Gastrocnemius medialis (tissue), 4 donors: ENCODE data around the gene TMEM150A.

Source experiments
- POLR2A ChIP-seq, 2 donors: fragments of 450-650 bp; IDR thresholded peaks; one replicate each; pipeline ENCODE4 v1.6.1; 2017; ENCODE audit warnings: antibody characterized with exemption in 2 of 2, mild to moderate bottlenecking in 2 of 2, moderate library complexity in 2 of 2
- TF ChIP-seq, protein P1 (sequence below), 5 experiments: fragments of 450-650 bp in 3 of 5; fragments of 200-600 bp in 2 of 5; sonication (generic) in 2 of 5; IDR thresholded peaks in 4 of 5; conservative IDR thresholded peaks in 1 of 5; 1 replicate in 4 of 5; 2 replicates in 1 of 5; pipeline ENCODE4 v1.5.1; 2016 to 2019; ENCODE audit warnings: antibody characterized with exemption in 5 of 5, mild to moderate bottlenecking in 3 of 5, moderate library complexity in 3 of 5

GRCh38 chr2:85635011-85635410, 32.5 kb upstream of the TMEM150A start:
- TF ChIP-seq, protein P1, sequence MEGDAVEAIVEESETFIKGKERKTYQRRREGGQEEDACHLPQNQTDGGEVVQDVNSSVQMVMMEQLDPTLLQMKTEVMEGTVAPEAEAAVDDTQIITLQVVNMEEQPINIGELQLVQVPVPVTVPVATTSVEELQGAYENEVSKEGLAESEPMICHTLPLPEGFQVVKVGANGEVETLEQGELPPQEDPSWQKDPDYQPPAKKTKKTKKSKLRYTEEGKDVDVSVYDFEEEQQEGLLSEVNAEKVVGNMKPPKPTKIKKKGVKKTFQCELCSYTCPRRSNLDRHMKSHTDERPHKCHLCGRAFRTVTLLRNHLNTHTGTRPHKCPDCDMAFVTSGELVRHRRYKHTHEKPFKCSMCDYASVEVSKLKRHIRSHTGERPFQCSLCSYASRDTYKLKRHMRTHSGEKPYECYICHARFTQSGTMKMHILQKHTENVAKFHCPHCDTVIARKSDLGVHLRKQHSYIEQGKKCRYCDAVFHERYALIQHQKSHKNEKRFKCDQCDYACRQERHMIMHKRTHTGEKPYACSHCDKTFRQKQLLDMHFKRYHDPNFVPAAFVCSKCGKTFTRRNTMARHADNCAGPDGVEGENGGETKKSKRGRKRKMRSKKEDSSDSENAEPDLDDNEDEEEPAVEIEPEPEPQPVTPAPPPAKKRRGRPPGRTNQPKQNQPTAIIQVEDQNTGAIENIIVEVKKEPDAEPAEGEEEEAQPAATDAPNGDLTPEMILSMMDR (IDR thresholded peaks at IDR 0.05 in 4 of 5, conservative IDR thresholded peaks at IDR 0.05 in 1 of 5): no peak
- TF ChIP-seq POLR2A (IDR thresholded peaks at IDR 0.05): no peak
